GM12874 (cell line): ENCODE results near the gene STAC2.

ENCODE experiments used
- CTCF ChIP-seq: IDR thresholded peaks from 2 replicates; pipeline ENCODE4 v1.5.1; 2011; ENCODE audit warnings: low read depth, mild to moderate bottlenecking, control low read depth, low read length, moderate library complexity; ENCODE audit not compliant: insufficient read depth

STAC2 gene

GRCh38 chr17:39222151-39222550 lies 3.6 kb downstream of the STAC2 start:
- TF ChIP-seq CTCF = no peak

GRCh38 chr17:39221572-39221971 lies 4.2 kb downstream of the STAC2 start:
- TF ChIP-seq CTCF = no peak

GRCh38 chr17:39219647-39220154 lies 6.0 kb downstream of the STAC2 start:
- TF ChIP-seq CTCF = no peak

GRCh38 chr17:39218906-39219305 lies 6.8 kb downstream of the STAC2 start:
- TF ChIP-seq CTCF = no peak

- TF ChIP-seq CTCF = no peak
Measured at GRCh38 chr17:39217734-39218369, 7.9 kb downstream of the STAC2 start.

GRCh38 chr17:39213852-39214251 lies 11.9 kb downstream of the STAC2 start:
- TF ChIP-seq CTCF = no peak

- TF ChIP-seq CTCF = no peak
Measured at GRCh38 chr17:39212841-39213480, 12.8 kb downstream of the STAC2 start.
